Muscle of leg (tissue), 11 donors: Measurements from ENCODE around the gene SLC2A9. TPM values are rescaled to one million over a fixed set of nuclear protein-coding genes. Genes with fewer than 3 reads are reported as not detected.
"Not testable (repeated sequence)": the region's sequence is repeated elsewhere in the genome, so short reads cannot be mapped to it uniquely, and the experiment has no call there.

Experiments used
- DNase-seq: peaks from one replicate; pipeline ENCODE4 v3.0.0; 2013
- H3K27ac ChIP-seq: one replicate; pipeline ENCODE4 v1.5.1; 2013; ENCODE audit warnings: mild to moderate bottlenecking, low read length, control low read depth
- H3K27me3 ChIP-seq: one replicate; pipeline ENCODE4 v1.6.1; 2013; ENCODE audit warnings: low read length; ENCODE audit not compliant: control insufficient read depth, insufficient read depth
- H3K36me3 ChIP-seq: one replicate; pipeline ENCODE4 v1.6.1; 2013; ENCODE audit warnings: low read length; ENCODE audit not compliant: control insufficient read depth, insufficient read depth
- H3K4me1 ChIP-seq: one replicate; pipeline ENCODE4 v1.6.1; 2013; ENCODE audit warnings: low read length; ENCODE audit not compliant: control insufficient read depth, insufficient read depth
- H3K4me3 ChIP-seq: one replicate; pipeline ENCODE4 v1.5.1; 2013; ENCODE audit warnings: low read length, control low read depth
- H3K9me3 ChIP-seq: replicated peaks from 2 replicates; pipeline ENCODE4 v1.6.1; 2013; ENCODE audit warnings: low read depth, low read length; ENCODE audit not compliant: control insufficient read depth
- WGBS: methylation state at CpG from one replicate; pipeline ENCODE4 v1.1.5; 2013; ENCODE audit warnings: missing lambda C conversion rate; ENCODE audit not compliant: insufficient coverage; 5-methylcytosine and 5-hydroxymethylcytosine counted together
- polyA plus RNA-seq, 8 donors: library from polyadenylated mRNA; unstranded; fragments of 120-200 nt; gene quantifications; one replicate each; pipeline versions ENCODE4 v1.2.1 to v1.2.3, GENCODE V29; 2013; ENCODE audit warnings: inconsistent platforms in 1 of 8, low replicate concordance in 1 of 8; ENCODE audit not compliant: insufficient read length in 8 of 8, insufficient read depth in 1 of 8
- total RNA-seq: library from RNA; stranded (reverse); fragments of 120-200 nt; gene quantifications from one replicate; pipeline ENCODE4 v1.2.4, GENCODE V29; 2013

Gene SLC2A9
- total and polyA plus RNA-seq, 9 donors: 2.4 to 5.0 (median 3.2) TPM

DNA sequence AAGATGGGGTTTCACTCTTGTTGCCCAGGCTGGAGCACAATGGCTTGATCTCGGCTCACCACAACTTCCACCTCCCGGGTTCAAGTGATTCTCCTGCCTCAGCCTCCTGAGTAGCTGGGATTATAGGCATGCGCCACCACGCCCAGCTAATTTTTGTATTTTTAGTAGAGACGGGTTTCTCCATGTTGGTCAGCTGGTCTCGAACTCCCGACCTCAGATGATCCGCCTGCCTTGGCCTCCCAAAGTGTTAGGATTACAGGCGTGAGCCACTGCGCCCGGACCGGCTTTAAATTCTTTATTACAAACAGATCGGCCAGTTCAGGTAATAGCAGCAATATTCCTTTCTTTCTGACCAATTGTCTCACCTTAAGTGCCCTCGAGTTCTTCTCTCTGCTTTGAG, 39.4 kb downstream of the SLC2A9 start:
- H3K4me1 ChIP-seq, H3K9me3 ChIP-seq, H3K4me3 ChIP-seq, DNase-seq, H3K27me3 ChIP-seq, H3K27ac ChIP-seq, H3K36me3 ChIP-seq: not testable (repeated sequence)
- 92% methylated on average over 8 of the region's 14 CpGs for WGBS

DNA sequence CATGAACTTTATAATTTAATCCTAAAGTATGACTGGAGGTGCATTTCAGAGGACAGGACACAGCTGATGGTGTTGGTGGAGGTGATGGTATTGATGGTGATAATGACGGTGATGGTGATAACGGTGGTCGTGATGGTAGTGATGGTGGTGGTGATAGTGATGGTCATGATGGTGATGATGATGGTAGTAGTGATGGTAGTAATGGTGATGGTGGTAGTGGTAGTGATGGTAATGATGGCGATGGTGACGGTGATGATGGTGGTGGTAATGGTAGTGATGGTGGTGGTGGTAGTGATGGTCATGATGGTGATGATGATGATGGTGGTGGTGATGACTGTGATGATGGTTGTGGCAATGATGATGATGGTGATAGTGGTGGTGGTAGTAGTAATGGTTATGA, 40.4 kb downstream of the SLC2A9 start:
- Histone ChIP-seq H3K36me3 (no peaks in the 10 kb centered on the region), H3K4me1 (no peaks in the 10 kb centered on the region), H3K9me3 (no peaks in the 10 kb centered on the region), H3K27ac (no peak overlapping the region), H3K27me3 (no peaks in the 10 kb centered on the region), H3K4me3 (no peak overlapping the region)
- 98% methylated on average over 5 of the region's 5 CpGs for WGBS
- no peak for DNase-seq

DNA sequence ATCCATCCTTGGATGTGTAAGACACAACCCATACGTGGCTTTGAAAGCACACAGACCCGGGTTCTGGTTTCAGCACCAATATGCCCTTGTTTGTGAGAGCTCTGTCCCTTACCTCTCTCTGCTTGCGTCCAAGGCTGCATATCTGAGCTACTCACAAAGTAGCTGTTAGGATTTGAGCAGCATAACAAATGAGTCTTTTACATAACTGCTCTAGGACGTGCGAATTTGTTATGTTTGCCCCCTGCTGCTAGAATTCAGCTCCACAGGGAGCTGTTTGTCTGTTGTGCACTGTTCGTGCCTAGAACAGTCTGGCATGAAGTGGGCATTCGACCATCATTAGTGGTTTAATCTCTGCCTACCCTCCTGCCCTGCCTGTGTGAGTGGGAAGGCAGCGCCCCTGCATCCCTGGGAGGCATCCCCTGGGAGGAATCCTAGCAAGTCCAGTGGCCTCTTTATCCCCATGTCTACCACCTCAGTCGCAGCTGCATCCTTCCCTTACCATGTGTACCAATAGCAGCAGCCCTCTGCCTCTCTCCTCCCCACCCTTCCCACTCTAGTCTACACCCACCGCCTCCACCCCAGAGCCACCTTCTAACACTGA, 42.1 kb downstream of the SLC2A9 start:
- no peaks in the 10 kb centered on the region for H3K36me3 ChIP-seq
- H3K9me3 ChIP-seq: no peaks in the 10 kb centered on the region
- DNase-seq: no peak
- no peaks in the 10 kb centered on the region for H3K27me3 ChIP-seq
- H3K4me1 ChIP-seq: no peaks in the 10 kb centered on the region
- WGBS: 45% methylated on average over 10 of the region's 10 CpGs
- H3K4me3 ChIP-seq: no peak overlapping the region
- H3K27ac ChIP-seq: no peak overlapping the region

DNA sequence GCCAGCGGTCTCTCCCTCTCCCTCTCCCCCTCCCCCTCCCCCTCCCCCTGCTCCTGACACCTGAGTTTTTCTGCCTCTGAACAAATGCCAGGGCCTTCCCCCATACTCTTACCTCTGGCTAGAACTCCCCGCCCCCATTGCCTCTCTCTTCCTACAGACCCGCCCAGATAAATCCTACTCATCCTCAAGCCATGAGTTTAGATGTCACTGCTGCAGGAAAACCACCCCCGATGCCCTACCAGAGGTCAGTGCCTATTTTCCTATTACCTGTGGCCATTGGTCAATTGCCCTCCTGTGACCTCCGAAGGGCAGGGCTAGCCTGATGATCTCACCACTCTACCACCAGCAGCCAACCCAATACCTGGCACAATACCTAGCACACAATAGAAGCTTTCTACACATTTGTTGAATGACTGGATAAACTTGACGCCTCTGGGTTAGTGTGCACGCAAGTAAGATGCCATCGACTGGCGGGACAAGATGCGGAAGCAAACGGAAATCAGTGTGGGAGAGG, 43.7 kb downstream of the SLC2A9 start:
- no peaks in the 10 kb centered on the region for H3K4me1 ChIP-seq
- no peak overlapping the region for H3K27ac ChIP-seq
- DNase-seq: no peak
- 70% methylated on average over 11 of the region's 11 CpGs for WGBS
- H3K27me3 ChIP-seq: no peaks in the 10 kb centered on the region
- no peak overlapping the region for H3K4me3 ChIP-seq
- H3K9me3 ChIP-seq: no peaks in the 10 kb centered on the region
- no peaks in the 10 kb centered on the region for H3K36me3 ChIP-seq

DNA sequence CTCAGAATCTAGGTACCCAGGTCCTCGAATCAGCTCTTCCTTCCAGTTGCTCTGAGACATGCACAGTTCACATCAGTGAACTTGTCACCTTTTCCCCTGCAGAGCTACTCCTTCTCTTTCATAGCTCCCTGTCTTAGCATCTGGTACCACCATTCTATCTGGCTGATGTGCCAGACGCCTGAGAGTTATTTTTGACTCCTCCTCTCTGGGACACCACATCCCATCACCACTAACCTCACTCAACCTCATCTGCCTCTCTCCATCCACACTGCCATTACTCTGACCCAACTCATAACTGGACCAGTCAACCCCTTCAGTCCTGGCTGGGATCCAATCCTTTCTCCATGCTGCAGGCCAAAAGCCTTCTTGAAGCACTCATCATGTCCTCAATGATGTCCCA, 44.5 kb downstream of the SLC2A9 start:
- Histone ChIP-seq H3K27ac (no peak overlapping the region), H3K9me3 (no peaks in the 10 kb centered on the region), H3K4me1 (no peaks in the 10 kb centered on the region), H3K36me3 (no peaks in the 10 kb centered on the region), H3K4me3 (no peak overlapping the region), H3K27me3 (no peaks in the 10 kb centered on the region)
- no peak for DNase-seq
- WGBS: 67% methylated on average over 2 of the region's 2 CpGs

DNA sequence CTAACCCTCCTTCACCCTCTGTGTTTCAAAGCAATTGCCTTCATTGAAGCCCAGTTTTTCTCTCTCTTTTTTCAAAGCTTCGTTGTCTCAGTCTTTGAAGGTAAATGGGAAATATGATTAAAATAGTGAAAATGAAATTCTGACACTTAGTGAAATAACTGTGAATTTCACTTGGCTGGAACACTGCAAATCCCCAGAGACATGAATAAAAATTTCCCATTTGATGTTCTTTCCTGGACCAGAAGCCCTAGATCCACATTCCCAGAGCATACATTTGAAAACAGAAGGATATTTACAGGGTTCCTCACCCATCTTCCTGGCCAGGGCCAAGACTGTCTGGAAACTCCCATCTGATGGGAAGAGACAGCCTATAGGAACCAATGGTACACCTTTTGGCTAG, 45.0 kb downstream of the SLC2A9 start:
- no peak overlapping the region for H3K27ac ChIP-seq
- no CpG with 5 or more reads among the region's 1 CpG for WGBS
- no peak for DNase-seq
- H3K27me3 ChIP-seq: no peaks in the 10 kb centered on the region
- no peaks in the 10 kb centered on the region for H3K9me3 ChIP-seq
- no peaks in the 10 kb centered on the region for H3K36me3 ChIP-seq
- H3K4me3 ChIP-seq: no peak overlapping the region
- H3K4me1 ChIP-seq: no peaks in the 10 kb centered on the region

DNA sequence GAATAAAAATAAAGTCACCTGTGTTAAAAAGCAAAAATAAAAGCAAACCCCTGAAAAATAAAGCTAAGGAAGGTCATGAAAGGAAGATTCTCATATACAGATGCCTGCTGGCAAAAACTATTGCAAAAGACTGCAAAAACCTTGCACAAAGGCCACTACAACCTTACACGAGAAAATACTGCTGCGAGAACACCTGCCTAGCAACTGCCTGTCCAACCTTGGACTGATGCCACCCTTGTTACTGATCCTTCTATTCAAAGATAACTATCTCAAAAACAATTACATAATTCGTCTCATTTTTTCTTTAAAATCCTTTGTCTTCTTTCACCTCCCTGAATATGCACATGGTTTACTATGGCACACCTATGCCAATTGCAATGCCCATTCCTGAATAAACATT, 49.6 kb downstream of the SLC2A9 start:
- WGBS: 75% methylated on average over 2 of the region's 3 CpGs
- Histone ChIP-seq H3K4me3 (no peak overlapping the region), H3K27me3 (no peaks in the 10 kb centered on the region), H3K27ac (no peak overlapping the region), H3K36me3 (no peaks in the 10 kb centered on the region), H3K9me3 (peaks cover 2% of the 10 kb centered on the region), H3K4me1 (no peaks in the 10 kb centered on the region)
- DNase-seq: no peak

DNA sequence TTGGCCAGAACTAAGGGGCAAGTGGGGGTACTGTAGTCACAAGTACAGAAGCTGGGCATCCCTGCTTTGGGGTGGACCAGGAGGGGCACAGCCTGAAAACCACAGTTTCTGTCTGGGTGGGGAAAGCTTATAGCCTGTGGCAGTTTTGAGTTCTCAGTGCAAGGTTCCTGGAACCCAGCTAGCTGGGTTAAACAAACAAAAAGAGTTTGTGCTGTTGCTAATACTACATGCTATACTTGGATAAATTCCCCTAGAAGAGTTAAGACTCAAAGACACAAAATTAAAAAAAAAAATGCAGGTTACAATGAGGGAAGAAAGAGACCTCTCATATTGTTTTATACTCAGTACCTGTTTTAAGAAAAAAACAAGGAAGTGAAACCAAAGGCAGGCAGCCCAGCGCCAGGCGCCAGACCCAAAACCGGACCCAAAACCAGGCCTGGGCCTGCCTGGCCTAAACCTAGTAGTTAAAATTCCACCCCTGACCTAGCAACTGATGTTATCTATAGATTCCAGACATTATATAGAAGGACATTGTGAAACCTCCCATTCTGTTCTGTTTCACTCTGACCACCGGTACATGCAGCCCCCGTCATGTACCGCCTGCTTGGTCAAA, 50.8 kb downstream of the SLC2A9 start:
- no peak for DNase-seq
- no peak overlapping the region for H3K4me3 ChIP-seq
- H3K4me1 ChIP-seq: no peaks in the 10 kb centered on the region
- no peaks in the 10 kb centered on the region for H3K36me3 ChIP-seq
- 100% methylated on average over 1 of the region's 6 CpGs for WGBS
- H3K9me3 ChIP-seq: peaks cover 2% of the 10 kb centered on the region
- no peak overlapping the region for H3K27ac ChIP-seq
- no peaks in the 10 kb centered on the region for H3K27me3 ChIP-seq

DNA sequence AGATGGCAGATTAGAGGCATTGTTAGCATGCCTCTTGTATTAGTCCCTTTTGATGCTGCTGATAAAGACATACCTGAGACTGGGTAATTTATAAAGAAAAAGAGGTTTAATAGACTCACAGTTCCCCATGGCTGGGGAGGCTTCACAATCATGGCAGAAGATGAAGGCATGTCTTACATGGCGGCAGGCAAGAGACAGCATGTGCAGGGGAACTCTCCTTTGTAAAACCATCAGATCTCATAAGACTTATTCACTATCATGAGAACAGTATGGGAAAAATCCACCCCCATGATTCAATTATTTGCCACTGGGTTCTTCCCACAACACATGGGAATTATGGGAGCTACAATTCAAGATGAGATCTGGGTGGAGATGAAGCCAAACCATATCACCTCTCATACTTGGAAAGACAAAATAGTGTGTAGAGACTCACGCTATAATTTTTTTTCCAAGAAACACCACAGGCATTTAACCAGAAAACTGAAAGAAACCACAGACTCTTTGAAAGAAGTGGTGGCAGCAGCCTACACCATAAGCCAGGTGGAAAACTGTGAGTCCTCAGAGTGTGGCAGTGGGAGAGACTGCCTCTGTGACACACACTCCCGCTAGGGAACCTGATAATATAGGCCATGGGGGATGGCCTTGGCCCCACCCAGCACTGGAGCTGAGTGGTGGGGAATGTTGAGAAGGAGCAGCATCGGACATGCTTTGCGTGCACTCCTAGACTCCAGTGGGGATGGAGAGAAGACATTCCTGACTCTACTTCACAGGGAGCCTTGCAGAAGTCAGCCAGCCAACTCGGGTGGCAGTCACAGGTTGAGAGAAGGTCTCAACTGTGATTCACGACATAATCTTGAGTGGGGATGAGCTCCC, 51.5 kb downstream of the SLC2A9 start:
- Histone ChIP-seq H3K27ac (no peak overlapping the region), H3K4me3 (no peak overlapping the region), H3K4me1 (no peaks in the 10 kb centered on the region), H3K36me3 (no peaks in the 10 kb centered on the region), H3K27me3 (no peaks in the 10 kb centered on the region), H3K9me3 (peaks cover 2% of the 10 kb centered on the region)
- DNase-seq: no peak
- WGBS: 87% methylated on average over 5 of the region's 7 CpGs

DNA sequence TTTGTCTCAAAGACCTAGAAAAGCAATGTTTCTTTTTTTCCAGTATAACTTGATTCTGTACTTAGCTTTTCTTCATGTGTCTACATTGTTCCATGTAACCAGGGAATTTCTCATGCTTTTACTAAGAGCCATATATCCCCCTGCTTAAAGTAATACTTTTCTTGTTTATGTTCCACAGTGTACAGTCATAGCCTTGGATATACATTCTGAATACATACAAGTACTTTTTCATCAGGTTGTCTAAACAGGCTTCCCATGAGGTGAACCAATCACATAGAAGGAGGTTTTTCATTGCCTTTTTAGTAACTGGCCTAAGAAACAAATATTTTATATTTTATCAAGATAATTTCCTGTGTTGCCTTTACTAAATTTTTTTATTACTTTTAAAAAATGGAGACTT, 52.8 kb downstream of the SLC2A9 start:
- no peaks in the 10 kb centered on the region for H3K27me3 ChIP-seq
- H3K4me1 ChIP-seq: no peaks in the 10 kb centered on the region
- no peak overlapping the region for H3K27ac ChIP-seq
- no peaks in the 10 kb centered on the region for H3K36me3 ChIP-seq
- H3K9me3 ChIP-seq: peaks cover 2% of the 10 kb centered on the region
- DNase-seq: no peak
- no peak overlapping the region for H3K4me3 ChIP-seq
